NCI-H2107 (cell line): Measurements from ENCODE around the gene TOMM22.

Source experiments
- DNase-seq: peaks from one replicate; lab custom pipeline; 2025; lab: John Stamatoyannopoulos, UW

Gene TOMM22

GRCh38 chr22:38733724-38734381 is 52.1 kb downstream of the TOMM22 start:
- DNase-seq: peak; percentile 38

GRCh38 chr22:38734421-38735100 is 52.8 kb downstream of the TOMM22 start:
- DNase-seq: no peak
